Femur (tissue), 1 donor: ENCODE data around the gene SLCO4C1.
"Not testable (repeated sequence)": the region's sequence is repeated elsewhere in the genome, so short reads cannot be mapped to it uniquely, and the experiment has no call there.

Source experiments
- DNase-seq: peaks from one replicate; pipeline ENCODE4 v3.0.0-alpha.2; 2017

The SLCO4C1 gene, protein sequence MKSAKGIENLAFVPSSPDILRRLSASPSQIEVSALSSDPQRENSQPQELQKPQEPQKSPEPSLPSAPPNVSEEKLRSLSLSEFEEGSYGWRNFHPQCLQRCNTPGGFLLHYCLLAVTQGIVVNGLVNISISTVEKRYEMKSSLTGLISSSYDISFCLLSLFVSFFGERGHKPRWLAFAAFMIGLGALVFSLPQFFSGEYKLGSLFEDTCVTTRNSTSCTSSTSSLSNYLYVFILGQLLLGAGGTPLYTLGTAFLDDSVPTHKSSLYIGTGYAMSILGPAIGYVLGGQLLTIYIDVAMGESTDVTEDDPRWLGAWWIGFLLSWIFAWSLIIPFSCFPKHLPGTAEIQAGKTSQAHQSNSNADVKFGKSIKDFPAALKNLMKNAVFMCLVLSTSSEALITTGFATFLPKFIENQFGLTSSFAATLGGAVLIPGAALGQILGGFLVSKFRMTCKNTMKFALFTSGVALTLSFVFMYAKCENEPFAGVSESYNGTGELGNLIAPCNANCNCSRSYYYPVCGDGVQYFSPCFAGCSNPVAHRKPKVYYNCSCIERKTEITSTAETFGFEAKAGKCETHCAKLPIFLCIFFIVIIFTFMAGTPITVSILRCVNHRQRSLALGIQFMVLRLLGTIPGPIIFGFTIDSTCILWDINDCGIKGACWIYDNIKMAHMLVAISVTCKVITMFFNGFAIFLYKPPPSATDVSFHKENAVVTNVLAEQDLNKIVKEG

DNA sequence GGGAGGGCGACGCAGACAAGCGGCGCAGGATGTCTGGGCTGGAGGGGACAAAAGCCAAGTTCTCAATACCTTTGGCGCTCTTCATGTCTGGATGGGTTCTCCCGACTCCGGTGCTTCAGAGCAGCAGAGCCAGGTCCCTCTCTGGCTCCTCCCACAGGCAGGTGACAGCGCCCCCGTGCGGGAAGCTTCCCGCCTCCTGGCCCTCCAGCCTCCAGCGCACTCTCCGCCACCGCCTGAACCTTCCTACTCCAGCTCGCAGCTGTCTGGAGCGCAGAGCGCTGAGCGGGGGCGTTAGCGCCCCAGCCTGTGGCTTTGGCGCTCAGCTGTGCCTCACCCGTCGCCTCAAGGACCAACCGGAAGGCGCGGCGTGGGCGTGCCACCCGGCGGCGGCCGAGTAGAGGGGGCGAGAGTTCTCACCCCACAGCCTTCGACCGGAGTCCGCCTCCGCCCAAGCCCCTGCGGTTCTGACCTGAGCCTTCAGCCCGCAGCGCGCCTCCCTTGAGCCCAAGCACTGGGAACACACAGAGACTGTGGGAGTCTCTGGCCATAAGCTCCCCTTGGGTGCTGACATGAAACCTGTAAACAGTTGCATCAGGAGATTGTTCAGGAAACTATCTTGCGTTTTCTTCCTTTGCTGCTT, at the start of gene SLCO4C1:
Gene SLCO4C1, minus strand, starts transcription at position 107 of the 640 bp plus-strand sequence. Its CDS starts 22 bp downstream, at position 85.
- peak; percentile 86 for DNase-seq

DNA sequence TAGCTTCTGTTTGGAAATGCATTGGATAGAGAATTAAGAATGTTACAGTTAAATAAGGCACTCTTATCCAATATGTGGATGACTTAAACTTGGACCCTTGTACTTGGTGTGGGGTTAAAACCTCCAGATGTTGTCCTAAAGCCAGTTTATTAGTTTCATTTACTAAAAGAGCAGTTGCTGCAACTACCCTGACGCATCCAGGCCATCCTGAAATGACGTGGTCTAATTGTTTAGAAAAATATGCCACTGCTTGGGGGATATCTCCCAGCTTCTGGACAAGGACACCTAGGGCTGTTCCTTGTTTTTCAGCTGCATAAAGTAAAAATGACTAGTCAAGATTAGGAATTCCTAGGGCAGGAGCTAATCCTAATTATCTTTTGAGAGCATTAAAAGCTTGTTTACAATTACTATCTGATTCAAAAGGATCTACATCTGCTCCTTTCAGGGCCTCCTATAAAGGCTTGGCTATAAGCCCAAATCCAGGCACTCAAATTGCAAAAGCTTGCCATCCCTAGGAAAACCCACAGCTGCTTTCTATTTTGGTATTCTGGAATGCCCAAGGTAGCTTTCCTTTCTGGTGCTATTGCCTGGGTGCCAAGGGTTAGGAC, 45.7 kb upstream of the SLCO4C1 start:
- DNase-seq = no peak

- no peak for DNase-seq
These were observed 28.6 kb upstream of the SLCO4C1 start for GRCh38 chr5:102324714-102325113.

- not testable (repeated sequence) for DNase-seq
These were observed 22.7 kb upstream of the SLCO4C1 start for GRCh38 chr5:102318801-102319200.

DNA sequence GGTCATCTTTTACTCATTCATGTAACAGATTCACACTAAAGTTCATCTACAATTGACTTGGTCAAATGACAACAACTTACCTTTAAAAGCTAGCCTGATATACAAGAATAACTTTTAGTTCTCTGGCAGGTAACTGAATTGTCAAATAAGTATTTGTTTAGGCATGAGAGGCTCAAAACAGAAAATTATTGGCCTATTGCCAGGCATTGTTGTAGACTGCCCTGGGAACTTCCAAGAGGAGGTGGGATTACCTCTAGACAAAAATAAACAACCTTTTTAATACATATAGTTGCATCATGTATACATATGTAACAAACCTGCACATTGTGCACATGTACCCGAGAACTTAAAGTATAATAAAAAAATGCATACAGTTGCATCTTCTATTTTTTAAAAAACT, 18.2 kb upstream of the SLCO4C1 start:
- DNase-seq = no peak

DNA sequence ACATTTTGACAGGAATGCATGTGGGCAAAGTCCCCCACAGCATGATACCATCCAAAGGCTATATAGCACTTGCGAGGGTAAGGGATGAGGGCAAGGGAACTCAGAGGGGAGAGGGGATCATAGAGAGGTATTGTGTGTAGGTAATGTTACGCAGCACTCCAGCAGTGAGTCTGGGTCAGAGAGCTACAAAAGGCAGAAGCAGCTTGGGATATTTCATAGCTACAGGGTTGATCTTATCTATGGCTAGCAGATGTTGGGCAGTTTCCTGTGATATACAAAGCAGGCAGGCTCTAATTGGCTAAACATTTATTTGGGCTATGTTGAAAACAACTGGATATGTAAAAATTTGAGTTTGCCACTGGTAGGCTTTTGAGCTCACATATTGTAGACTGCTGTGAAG, 17.8 kb upstream of the SLCO4C1 start:
- DNase-seq = no peak

DNA sequence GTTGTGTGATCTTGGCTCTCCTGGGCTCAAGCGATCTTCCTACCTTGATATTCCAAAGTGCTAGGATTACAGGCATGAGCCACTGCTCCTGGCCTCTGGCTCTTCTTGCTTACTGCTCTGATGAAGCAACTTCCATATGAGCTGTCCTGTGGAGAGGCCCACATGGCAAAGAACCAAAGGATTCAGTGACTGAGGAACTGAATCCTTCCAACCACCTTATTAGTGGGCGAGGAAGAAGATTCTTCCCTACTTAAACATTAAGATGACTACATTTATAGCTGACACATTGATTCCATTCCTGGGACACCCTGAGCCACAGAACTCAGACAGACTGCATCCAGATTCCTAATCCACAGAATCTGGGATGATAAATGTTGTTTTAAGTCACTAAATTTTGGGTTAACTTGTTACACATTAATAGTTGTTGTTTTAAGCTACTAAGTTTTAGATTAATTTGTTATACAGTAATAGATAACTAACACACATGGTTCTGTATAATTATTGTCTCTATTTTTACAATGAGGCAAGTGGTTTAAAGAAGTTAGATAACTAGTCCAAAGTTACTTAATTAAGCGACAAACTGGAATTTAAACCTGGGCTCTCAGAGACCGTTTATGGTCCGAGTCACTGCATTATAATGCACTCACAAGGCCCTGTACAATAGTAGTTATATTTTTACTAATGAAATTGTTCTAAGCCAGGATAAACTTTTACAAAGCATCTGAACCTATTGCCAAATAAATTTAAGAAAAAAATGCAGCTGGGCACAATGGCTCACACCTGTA, 16.7 kb upstream of the SLCO4C1 start:
- DNase-seq = no peak

DNA sequence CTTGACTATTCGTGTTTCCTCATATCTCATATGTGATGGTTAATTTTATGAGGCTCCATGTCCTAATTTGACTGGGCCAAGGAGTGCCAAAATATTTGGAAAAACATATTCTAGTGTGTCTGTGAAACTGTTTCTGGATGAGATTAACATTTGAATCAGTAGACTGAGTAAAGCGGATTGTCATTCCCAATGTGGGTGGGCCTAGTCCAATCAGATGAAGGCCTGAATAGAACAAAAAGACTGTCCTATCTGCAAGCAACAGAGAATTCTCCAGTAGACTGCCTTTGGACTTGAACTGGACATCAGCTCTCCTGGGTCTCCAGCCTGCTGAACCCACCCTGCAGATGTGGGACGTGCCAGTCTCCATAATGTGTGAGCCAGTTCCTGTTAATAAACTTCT, 13.5 kb upstream of the SLCO4C1 start:
- DNase-seq = no peak

DNA sequence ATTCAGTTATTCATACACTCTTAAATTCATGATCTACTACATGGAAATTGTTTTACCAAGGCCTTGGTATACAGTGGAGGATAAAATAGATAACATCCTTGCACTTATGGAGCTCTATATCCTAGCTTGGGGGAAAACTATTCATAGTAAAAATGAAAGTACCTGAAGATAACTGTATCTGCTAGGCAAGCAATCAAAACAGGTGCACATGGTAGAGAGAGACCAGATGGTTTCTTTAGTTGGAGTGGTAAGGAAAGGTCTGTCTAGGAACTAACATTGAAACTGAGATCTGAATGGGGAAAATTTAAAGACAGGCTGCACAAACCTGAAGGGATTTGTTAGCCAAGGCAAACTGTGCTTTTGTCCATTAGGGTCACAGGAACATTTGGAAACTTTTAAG, 11.1 kb upstream of the SLCO4C1 start:
- DNase-seq = no peak

DNA sequence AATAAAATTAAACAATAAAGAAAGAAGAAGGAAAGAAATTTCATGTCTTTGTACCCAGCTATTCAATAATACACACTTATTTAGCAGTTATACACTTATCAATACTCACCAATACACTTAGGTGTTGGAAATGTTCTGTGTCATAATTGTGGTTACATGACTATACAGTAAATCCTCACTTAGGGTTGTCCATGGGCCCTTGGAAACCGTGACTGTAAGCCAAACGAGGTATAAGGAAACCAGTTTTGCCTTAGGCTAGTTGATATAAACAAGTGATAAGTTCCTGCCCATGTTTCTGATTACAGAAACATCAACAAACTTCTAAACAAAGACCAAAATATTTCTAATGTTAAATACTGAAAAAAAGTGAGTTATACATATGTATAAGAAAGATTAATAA, 10.0 kb upstream of the SLCO4C1 start:
- no peak for DNase-seq

- DNase-seq = no peak
These were observed 428 bp downstream of the SLCO4C1 start for GRCh38 chr5:102295534-102296177.

GRCh38 chr5:102294886-102295395, 1.1 kb downstream of the SLCO4C1 start:
- no peak for DNase-seq

DNA sequence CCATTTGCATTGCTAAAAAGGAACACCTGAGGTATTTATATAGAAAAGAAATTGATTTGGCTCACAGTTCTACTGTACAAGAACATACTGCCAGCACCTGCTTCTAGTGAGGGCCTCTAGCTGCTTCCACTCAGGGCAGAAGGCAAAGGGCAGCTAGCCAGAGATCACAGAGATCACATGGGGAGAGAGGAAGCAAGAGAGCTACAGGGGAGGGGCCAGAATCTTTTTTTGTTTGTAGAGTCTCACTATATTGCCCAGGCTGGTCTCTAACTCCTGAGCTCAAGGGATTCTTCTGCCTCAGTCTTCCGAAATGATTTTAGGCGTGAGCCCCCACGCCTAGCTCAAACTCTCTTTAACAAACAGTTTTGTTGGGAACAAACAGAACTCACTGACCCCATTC, 6.1 kb downstream of the SLCO4C1 start:
- DNase-seq = no peak

GRCh38 chr5:102289251-102289899, 6.7 kb downstream of the SLCO4C1 start:
- DNase-seq = no peak

DNA sequence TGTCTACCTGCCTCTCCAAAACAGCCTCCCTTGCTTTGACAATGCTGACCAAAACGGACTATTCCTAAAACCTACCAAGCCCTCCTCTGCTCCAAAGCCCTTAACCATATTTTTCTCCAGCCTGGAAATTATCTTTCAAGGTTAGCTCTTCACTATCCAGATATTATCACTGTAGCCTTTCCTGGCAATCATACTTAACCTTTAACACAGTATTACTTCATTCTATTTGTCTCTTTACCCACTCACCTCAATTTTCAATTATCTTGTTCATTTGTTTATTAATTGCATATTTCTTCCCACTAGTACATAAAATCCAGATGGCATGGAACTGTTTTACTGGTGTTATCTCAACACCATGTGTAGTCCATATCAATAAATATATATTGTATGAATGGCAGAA, 7.5 kb downstream of the SLCO4C1 start:
- no peak for DNase-seq

- DNase-seq = no peak
These were observed 9.6 kb downstream of the SLCO4C1 start for GRCh38 chr5:102286476-102286875.

DNA sequence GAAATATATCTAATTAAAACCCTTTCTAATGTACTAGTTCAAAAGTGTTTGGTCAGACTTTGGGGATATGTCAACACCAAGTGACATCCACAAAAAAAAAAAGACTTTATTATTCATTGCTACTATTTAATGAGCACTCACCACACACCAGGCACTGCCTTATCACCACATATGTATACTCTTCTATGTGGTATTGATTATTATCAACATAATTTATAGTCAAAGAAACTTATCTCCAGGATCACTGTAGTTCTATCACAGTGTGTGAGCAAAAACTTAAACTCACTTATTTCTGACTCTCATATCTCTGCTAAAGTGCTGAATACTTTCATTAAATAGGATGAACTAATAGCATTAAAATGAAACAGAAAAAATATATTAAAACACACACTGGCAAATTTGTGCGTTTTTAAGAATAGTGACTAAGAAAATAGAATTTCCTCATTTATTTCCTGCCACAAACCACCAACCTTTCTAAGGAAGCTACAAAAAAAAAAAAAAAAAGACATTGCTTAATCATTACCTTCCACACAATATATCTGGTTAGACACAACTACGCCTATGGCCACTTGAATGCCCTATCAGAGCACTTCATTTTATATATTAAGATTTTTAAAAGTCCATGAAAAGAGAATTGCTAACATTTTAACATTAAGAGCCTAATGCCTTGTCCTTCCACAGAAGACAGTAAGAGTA, 12.8 kb downstream of the SLCO4C1 start:
- DNase-seq = no peak

GRCh38 chr5:102279711-102280110, 16.4 kb downstream of the SLCO4C1 start:
- DNase-seq = no peak

- no peak for DNase-seq
These were observed 17.9 kb downstream of the SLCO4C1 start for GRCh38 chr5:102278231-102278630.

DNA sequence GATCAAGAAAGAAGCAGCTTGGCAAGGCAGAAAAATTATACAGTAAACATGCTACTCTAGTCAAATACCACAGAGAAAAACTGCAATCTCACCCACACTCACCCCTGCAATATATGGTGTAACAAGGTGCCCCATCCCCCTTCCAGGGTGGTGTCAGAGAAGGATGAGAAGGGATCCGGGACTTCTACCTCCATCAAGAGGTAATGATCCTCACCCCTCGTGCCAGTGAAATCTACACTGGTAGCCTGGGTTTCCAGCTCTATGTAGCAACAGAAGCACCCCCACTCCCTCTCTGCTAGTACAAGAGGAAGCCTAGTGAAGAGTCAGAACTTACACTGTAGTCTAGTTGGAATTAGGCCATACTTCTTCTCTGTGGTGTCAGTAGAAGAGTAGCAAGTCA, 18.9 kb downstream of the SLCO4C1 start:
- no peak for DNase-seq

- no peak for DNase-seq
These were observed 24.3 kb downstream of the SLCO4C1 start for GRCh38 chr5:102271759-102272158.
